BE2C (cell line): Measurements from ENCODE around the gene ZC3H12C.

Experiments used
- DNase-seq: peaks from one replicate; pipeline ENCODE4 v3.0.0-alpha.2; 2020
- H3K27me3 ChIP-seq: fragments of 250-450 bp; sonication (Bioruptor Pico); 2 replicates; pipeline ENCODE4 v1.5.1; 2020; ENCODE audit warnings: mild to moderate bottlenecking
- H3K36me3 ChIP-seq: fragments of 250-450 bp; sonication (Bioruptor Pico); 2 replicates; pipeline ENCODE4 v1.5.1; 2020; ENCODE audit warnings: mild to moderate bottlenecking
- H3K4me1 ChIP-seq: fragments of 250-450 bp; sonication (Bioruptor Pico); 2 replicates; pipeline ENCODE4 v1.5.1; 2020
- H3K4me3 ChIP-seq: 2 replicates; pipeline ENCODE4 v1.5.1; 2011; ENCODE audit warnings: low read depth, low read length
- H3K9me3 ChIP-seq: fragments of 250-450 bp; sonication (Bioruptor Pico); 2 replicates; pipeline ENCODE4 v1.5.1; 2020
- TF ChIP-seq, protein P1 (sequence below): IDR thresholded peaks from 2 replicates; pipeline ENCODE4 v1.5.1; 2012; ENCODE audit warnings: mild to moderate bottlenecking, low read depth, low read length

Gene ZC3H12C

DNA sequence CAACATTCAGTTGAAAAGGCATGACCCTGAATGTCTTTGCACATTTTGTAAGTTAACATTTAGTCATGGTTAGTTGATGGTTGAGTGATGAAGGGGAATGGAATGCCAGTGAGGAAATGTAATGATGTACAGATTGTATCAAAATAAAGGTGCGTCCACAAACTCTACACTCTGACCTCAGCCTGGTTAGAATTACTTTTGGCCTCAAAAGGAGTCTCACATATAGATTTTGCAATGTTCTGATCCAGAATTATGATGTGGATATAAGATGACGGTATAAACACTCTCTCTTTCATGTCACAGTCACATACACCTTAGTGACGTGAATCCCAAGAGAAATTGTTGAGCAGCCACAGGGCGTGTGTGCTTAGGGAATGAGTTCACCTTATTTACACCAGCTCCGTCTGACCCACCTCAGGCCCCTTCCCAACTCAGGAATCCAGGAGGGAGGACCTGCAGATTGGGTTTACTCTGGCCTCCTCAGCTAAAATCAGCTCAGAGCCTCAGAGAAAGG, 103.1 kb downstream of the ZC3H12C start:
- H3K27me3 ChIP-seq = no peaks in the 10 kb centered on the region
- no peak for DNase-seq
- H3K9me3 ChIP-seq = no peaks in the 10 kb centered on the region
- H3K4me1 ChIP-seq = no peaks in the 10 kb centered on the region
- TF ChIP-seq, protein P1, sequence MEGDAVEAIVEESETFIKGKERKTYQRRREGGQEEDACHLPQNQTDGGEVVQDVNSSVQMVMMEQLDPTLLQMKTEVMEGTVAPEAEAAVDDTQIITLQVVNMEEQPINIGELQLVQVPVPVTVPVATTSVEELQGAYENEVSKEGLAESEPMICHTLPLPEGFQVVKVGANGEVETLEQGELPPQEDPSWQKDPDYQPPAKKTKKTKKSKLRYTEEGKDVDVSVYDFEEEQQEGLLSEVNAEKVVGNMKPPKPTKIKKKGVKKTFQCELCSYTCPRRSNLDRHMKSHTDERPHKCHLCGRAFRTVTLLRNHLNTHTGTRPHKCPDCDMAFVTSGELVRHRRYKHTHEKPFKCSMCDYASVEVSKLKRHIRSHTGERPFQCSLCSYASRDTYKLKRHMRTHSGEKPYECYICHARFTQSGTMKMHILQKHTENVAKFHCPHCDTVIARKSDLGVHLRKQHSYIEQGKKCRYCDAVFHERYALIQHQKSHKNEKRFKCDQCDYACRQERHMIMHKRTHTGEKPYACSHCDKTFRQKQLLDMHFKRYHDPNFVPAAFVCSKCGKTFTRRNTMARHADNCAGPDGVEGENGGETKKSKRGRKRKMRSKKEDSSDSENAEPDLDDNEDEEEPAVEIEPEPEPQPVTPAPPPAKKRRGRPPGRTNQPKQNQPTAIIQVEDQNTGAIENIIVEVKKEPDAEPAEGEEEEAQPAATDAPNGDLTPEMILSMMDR = no peak
- no peaks in the 10 kb centered on the region for H3K36me3 ChIP-seq
- no peak overlapping the region for H3K4me3 ChIP-seq

DNA sequence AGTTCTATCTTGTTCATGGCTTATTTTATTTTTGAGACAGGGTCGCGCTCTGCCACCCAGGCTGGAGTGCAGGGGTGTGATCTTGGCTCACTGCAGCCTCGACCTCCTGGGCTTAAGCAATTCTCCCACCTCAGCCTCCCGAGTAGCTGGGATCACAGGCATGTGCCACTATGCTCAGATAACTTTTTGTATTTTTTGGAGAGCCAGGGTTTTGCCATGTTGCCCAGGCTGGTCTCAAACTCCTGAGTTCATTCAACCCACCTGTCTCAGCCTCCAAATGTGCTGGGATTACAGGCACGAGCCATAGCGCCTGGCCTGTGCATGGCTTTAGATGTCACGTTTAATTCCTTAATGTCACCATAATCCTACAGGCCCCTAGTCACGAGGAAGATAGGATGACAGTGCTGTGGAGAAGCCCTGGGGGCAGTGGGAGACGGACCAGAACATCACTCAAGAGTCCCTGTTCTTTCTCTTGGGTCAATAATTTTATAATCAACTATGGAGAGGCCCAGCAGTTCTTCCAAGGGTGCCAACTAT, 103.8 kb downstream of the ZC3H12C start:
- no peak for DNase-seq
- TF ChIP-seq, protein P1 = no peak
- no peaks in the 10 kb centered on the region for H3K4me1 ChIP-seq

DNA sequence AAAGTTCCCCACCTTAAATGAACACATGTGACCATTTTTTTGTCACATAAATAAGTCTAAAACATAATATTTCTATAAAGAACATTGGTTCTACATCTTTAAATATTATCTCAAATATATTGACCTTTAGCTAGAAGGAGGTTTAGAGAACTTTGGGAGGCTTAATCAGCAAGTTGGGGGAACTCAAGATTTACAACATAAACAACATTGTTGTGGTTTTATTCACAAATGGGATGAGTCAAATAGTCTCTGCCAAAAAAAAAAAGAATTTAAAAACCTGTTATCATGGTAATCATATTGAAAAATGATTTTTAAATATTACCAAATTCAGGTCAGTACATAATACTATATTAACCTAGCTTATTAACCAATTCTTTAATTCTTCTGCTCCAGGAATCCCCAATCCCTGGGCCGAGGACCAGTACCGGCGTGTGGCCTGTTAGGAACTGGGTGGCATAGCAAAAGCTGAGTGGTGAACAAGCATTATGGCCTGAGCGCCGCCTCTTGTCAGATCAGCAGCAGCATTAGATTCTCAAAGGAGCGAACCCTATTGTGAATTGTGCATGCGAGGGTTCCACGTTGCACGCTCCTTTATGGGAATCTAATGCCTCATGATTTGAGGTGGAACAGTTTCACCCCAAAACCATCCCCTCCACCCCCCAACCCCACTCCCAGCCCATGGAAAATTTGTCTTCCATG, 105.0 kb downstream of the ZC3H12C start:
- no peaks in the 10 kb centered on the region for H3K36me3 ChIP-seq
- H3K27me3 ChIP-seq = no peaks in the 10 kb centered on the region
- H3K9me3 ChIP-seq = no peaks in the 10 kb centered on the region
- no peak overlapping the region for H3K4me3 ChIP-seq
- no peak for DNase-seq
- no peaks in the 10 kb centered on the region for H3K4me1 ChIP-seq
- TF ChIP-seq, protein P1 = no peak

More for the DNA sequence above, 103.8 kb downstream of the ZC3H12C start:
- Histone ChIP-seq H3K4me3 (no peak overlapping the region), H3K36me3 (no peaks in the 10 kb centered on the region), H3K9me3 (no peaks in the 10 kb centered on the region), H3K27me3 (no peaks in the 10 kb centered on the region)

DNA sequence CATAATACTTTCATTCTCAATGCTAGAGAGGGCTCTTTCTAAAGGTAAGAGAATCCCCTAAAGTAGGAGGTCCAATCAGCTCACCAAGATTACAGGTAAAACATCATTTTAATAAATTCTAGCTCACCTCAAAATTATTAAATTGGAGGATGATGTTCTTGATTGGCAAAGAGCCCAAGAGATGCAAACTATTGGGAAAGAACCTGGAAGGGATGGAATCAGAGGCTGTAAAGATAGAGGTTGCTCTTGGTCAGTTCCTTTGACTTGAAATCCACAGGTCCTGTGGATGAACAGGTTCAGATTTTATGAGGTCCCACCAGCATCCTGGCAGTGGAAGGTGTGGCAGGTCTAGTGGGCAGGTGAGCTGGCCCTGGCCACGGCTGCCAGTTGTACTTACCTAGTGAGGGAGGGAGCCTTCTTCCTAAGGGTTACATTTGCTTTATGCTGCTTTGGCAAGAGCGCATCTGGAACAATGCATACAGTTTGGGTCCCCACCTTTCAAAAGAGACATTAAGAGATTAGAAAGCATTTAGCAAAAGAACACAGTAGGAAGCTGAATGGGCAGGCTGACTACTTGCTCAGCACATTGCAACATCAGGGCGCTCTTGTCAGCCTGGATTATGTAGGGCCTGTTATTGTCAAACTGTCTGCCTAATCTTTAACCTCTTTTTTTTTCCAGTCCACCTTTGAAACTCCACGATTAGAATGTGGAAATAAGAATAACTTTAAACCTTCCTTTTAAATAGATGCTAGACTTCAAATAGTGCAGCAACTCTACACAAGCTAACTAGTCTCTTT, 106.2 kb downstream of the ZC3H12C start:
- Histone ChIP-seq H3K36me3 (no peaks in the 10 kb centered on the region), H3K27me3 (no peaks in the 10 kb centered on the region), H3K9me3 (no peaks in the 10 kb centered on the region), H3K4me1 (no peaks in the 10 kb centered on the region), H3K4me3 (no peak overlapping the region)
- TF ChIP-seq, protein P1 = no peak
- no peak for DNase-seq

DNA sequence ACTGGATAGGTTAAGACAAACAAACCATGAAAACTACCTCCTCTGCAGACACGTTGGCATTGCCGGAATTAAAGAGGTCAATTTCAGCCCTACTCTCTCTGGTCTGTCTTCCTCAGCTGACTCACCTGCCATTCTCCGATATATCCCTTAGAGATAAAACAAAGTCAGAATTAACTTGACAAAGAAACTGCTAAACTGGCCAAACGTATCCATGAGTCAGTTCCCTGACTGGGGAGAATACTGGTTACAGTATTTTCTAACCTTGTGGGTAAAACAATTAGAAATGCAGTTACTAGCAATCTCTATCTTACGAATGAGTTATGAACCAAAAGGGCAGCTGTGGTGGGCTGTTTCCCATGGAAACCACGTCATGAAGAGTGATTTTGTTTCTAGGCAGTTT, 107.0 kb downstream of the ZC3H12C start:
- H3K9me3 ChIP-seq = no peaks in the 10 kb centered on the region
- H3K4me1 ChIP-seq = no peaks in the 10 kb centered on the region
- no peak for DNase-seq
- no peak overlapping the region for H3K4me3 ChIP-seq
- TF ChIP-seq, protein P1 = no peak
- H3K36me3 ChIP-seq = no peaks in the 10 kb centered on the region
- no peaks in the 10 kb centered on the region for H3K27me3 ChIP-seq
